Measurements from ENCODE around the gene SLC25A5.
"Not testable (repeated sequence)": the region's sequence is repeated elsewhere in the genome, so short reads cannot be mapped to it uniquely, and the experiment has no call there.

The SLC25A5 gene

GRCh38 chrX:119489212-119490074 is 21.2 kb downstream of the SLC25A5 start:
- no peak overlapping the region for H3K4me3 ChIP-seq (ENCODE audit: low read length, poor library complexity, severe bottlenecking)
- H4K20me1 ChIP-seq (ENCODE audit: insufficient read depth, low read length, poor library complexity, severe bottlenecking): no peaks in the 10 kb centered on the region
- no peaks in the 10 kb centered on the region for H3K9me3 ChIP-seq (ENCODE audit: insufficient read depth, low read depth, low read length)
- H3K27me3 ChIP-seq (ENCODE audit: insufficient read depth, low read length, poor library complexity, severe bottlenecking): no peaks in the 10 kb centered on the region
- H3F3A ChIP-seq (ENCODE audit: low read depth): no peaks in the 10 kb centered on the region
- no peaks in the 10 kb centered on the region for H3K36me3 ChIP-seq (ENCODE audit: insufficient read depth, low read length)
- no peak overlapping the region for H2AFZ ChIP-seq (ENCODE audit: low read length)
- TF ChIP-seq, protein P1, sequence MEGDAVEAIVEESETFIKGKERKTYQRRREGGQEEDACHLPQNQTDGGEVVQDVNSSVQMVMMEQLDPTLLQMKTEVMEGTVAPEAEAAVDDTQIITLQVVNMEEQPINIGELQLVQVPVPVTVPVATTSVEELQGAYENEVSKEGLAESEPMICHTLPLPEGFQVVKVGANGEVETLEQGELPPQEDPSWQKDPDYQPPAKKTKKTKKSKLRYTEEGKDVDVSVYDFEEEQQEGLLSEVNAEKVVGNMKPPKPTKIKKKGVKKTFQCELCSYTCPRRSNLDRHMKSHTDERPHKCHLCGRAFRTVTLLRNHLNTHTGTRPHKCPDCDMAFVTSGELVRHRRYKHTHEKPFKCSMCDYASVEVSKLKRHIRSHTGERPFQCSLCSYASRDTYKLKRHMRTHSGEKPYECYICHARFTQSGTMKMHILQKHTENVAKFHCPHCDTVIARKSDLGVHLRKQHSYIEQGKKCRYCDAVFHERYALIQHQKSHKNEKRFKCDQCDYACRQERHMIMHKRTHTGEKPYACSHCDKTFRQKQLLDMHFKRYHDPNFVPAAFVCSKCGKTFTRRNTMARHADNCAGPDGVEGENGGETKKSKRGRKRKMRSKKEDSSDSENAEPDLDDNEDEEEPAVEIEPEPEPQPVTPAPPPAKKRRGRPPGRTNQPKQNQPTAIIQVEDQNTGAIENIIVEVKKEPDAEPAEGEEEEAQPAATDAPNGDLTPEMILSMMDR (conservative IDR thresholded peaks at IDR 0.05; ENCODE audit: low read length): no peak
- TF ChIP-seq EZH2phosphoT487 (IDR thresholded peaks at IDR 0.05; ENCODE audit: borderline replicate concordance): no peak
- no peak overlapping the region for H3K4me2 ChIP-seq (ENCODE audit: low read depth, low read length, poor library complexity, severe bottlenecking)
- no peaks in the 10 kb centered on the region for H3K79me2 ChIP-seq (ENCODE audit: insufficient read depth, low read length)
- H3K9ac ChIP-seq (ENCODE audit: low read depth, low read length, poor library complexity, severe bottlenecking): no peak overlapping the region
- no peaks in the 10 kb centered on the region for H3K9me2 ChIP-seq (replicated peaks; ENCODE audit: low read depth, low read length)
- H3K4me1 ChIP-seq (ENCODE audit: insufficient read depth, low read length, poor library complexity, severe bottlenecking): no peaks in the 10 kb centered on the region

- TF ChIP-seq EZH2phosphoT487 (IDR thresholded peaks at IDR 0.05; ENCODE audit: borderline replicate concordance): no peak
- TF ChIP-seq, protein P1 (conservative IDR thresholded peaks at IDR 0.05; ENCODE audit: low read length): no peak
- Histone ChIP-seq H3K4me2 (ENCODE audit: low read depth, low read length, poor library complexity, severe bottlenecking) (no peak overlapping the region), H3K4me3 (ENCODE audit: low read length, poor library complexity, severe bottlenecking) (no peak overlapping the region), H3K9me3 (ENCODE audit: insufficient read depth, low read depth, low read length) (no peaks in the 10 kb centered on the region), H3K4me1 (ENCODE audit: insufficient read depth, low read length, poor library complexity, severe bottlenecking) (peaks cover 16% of the 10 kb centered on the region), H3F3A (ENCODE audit: low read depth) (no peaks in the 10 kb centered on the region), H2AFZ (ENCODE audit: low read length) (no peak overlapping the region), H3K27me3 (ENCODE audit: insufficient read depth, low read length, poor library complexity, severe bottlenecking) (no peaks in the 10 kb centered on the region), H3K36me3 (ENCODE audit: insufficient read depth, low read length) (no peaks in the 10 kb centered on the region), H3K9me2 (replicated peaks; ENCODE audit: low read depth, low read length) (no peaks in the 10 kb centered on the region), H4K20me1 (ENCODE audit: insufficient read depth, low read length, poor library complexity, severe bottlenecking) (no peaks in the 10 kb centered on the region), H3K9ac (ENCODE audit: low read depth, low read length, poor library complexity, severe bottlenecking) (no peak overlapping the region), H3K79me2 (ENCODE audit: insufficient read depth, low read length) (no peaks in the 10 kb centered on the region)
These were observed 24.2 kb downstream of the SLC25A5 start for GRCh38 chrX:119492463-119492862.

- H3K9ac ChIP-seq (ENCODE audit: low read depth, low read length, poor library complexity, severe bottlenecking); H3K9me2 ChIP-seq (replicated peaks; ENCODE audit: low read depth, low read length); H3F3A ChIP-seq (ENCODE audit: low read depth); H3K4me2 ChIP-seq (ENCODE audit: low read depth, low read length, poor library complexity, severe bottlenecking); H3K9me3 ChIP-seq (ENCODE audit: insufficient read depth, low read depth, low read length); H2AFZ ChIP-seq (ENCODE audit: low read length); H3K36me3 ChIP-seq (ENCODE audit: insufficient read depth, low read length); H4K20me1 ChIP-seq (ENCODE audit: insufficient read depth, low read length, poor library complexity, severe bottlenecking); H3K4me3 ChIP-seq (ENCODE audit: low read length, poor library complexity, severe bottlenecking); H3K79me2 ChIP-seq (ENCODE audit: insufficient read depth, low read length); H3K27me3 ChIP-seq (ENCODE audit: insufficient read depth, low read length, poor library complexity, severe bottlenecking): not testable (repeated sequence)
- peaks cover 16% of the 10 kb centered on the region for H3K4me1 ChIP-seq (ENCODE audit: insufficient read depth, low read length, poor library complexity, severe bottlenecking)
These were observed 25.7 kb downstream of the SLC25A5 start for GRCh38 chrX:119493851-119494495.

All from Loucy (cell line).